ENCODE data around the gene RNF8. TPM values are rescaled to one million over a fixed set of nuclear protein-coding genes. Genes with fewer than 3 reads are reported as not detected.
A peak's percentile ranks its signal among the peaks of the same experiment; 100 is the strongest.

The RNF8 gene
- polyA plus RNA-seq, 3 donors = 4.2 to 4.9 (median 4.7) TPM

DNA sequence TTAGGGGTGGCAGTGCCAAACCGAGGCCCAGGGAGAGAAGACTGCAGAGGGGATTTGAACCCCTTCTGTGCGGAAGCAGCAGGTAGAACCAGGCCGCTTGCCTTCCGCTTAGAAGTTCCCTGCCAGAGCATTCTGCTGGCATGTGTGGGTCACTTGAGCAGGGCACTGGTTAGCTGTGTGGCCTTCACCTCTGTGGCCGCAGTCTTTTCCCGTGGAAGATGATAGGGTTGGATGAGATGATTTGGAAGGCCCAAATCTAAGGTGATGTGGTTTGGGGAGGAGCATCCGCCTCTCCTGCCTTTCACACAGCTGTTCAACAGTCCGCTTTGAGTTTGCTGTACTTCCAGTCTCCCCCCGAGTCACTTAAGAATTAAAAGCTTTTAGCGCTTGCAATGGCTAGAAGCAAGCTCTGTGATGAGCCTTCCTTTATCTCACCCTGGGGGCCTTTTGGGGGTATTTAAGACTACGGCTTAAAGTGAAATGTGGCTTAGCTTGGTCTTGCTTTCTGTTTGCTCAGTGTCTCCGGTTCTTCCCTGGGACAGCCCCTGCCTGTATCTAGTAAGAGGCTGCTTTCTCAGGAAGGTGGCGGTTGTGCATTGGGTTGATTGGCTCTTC lies 80.0 kb downstream of the RNF8 start:
- peaks cover 22% of the 10 kb centered on the region for H3K4me1 Mint-ChIP-seq
- H3K9me3 Mint-ChIP-seq = no peaks in the 10 kb centered on the region
- H3K9me3 ChIP-seq (replicated peaks in 1 of 2; ENCODE audit: control insufficient read depth in 1 of 2, insufficient read depth in 1 of 2, low read length in 2 of 2) = no peaks in the 10 kb centered on the region
- peak overlapping the region; percentile 96 for H2AFZ ChIP-seq (ENCODE audit: insufficient read depth, low read depth, low read length, poor library complexity, severe bottlenecking)
- H3K27ac ChIP-seq (ENCODE audit: low read depth in 1 of 2, low read length in 2 of 2) = peak overlapping the region; percentile 90 to 97
- WGBS (ENCODE audit: insufficient coverage) = 14% methylated on average over 8 of the region's 13 CpGs
- peaks cover 22 to 37% of the 10 kb centered on the region in 2 donors for H3K36me3 ChIP-seq (replicated peaks in 1 of 2; ENCODE audit: control insufficient read depth in 1 of 2, insufficient read depth in 2 of 2, low read length in 2 of 2)
- H3K4me2 ChIP-seq (replicated peaks; ENCODE audit: extremely low read depth, low read length, poor library complexity, severe bottlenecking) = peak overlapping the region; percentile 89
- H3K27ac Mint-ChIP-seq = peak overlapping the region; percentile 94 to 97 (median 95)
- H3K36me3 Mint-ChIP-seq = peaks cover 31 to 36% of the 10 kb centered on the region in 2 donors
- no peaks in the 10 kb centered on the region for H4K20me1 ChIP-seq (ENCODE audit: insufficient read depth, low read length)
- DNase-seq = peak; percentile 7 to 23 (median 8)
- peaks cover 24% of the 10 kb centered on the region for H3K79me2 ChIP-seq (ENCODE audit: insufficient read depth, low read length)
- H3K27me3 Mint-ChIP-seq (ENCODE audit: low read depth in 3 of 3) = peaks cover 0 to 3% (median 0%) of the 10 kb centered on the region in 3 donors
- peaks cover 14 to 18% of the 10 kb centered on the region in 2 donors for H3K4me1 ChIP-seq (ENCODE audit: control insufficient read depth in 1 of 2, insufficient read depth in 2 of 2, low read length in 2 of 2)
- TF ChIP-seq, protein P1, sequence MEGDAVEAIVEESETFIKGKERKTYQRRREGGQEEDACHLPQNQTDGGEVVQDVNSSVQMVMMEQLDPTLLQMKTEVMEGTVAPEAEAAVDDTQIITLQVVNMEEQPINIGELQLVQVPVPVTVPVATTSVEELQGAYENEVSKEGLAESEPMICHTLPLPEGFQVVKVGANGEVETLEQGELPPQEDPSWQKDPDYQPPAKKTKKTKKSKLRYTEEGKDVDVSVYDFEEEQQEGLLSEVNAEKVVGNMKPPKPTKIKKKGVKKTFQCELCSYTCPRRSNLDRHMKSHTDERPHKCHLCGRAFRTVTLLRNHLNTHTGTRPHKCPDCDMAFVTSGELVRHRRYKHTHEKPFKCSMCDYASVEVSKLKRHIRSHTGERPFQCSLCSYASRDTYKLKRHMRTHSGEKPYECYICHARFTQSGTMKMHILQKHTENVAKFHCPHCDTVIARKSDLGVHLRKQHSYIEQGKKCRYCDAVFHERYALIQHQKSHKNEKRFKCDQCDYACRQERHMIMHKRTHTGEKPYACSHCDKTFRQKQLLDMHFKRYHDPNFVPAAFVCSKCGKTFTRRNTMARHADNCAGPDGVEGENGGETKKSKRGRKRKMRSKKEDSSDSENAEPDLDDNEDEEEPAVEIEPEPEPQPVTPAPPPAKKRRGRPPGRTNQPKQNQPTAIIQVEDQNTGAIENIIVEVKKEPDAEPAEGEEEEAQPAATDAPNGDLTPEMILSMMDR (IDR thresholded peaks at IDR 0.05) = no peak
- intact Hi-C loops (cut with micrococcal nuclease) = loop anchor here in 1 of 2 donors (5.0 kb wide), 1 partner anchor 69 kb away; no protein-coding TSS in a partner anchor
- H3K9ac ChIP-seq (ENCODE audit: insufficient read depth, low read length, poor library complexity, severe bottlenecking) = peak overlapping the region; percentile 94
- peak overlapping the region; percentile 72 to 92 (median 83) for H3K4me3 ChIP-seq (replicated peaks in 1 of 3; ENCODE audit: low read depth in 2 of 3, low read length in 3 of 3)
- no peaks in the 10 kb centered on the region for H3K27me3 ChIP-seq (ENCODE audit: control insufficient read depth in 2 of 2, insufficient read depth in 2 of 2, low read length in 2 of 2)
- H3K4me3 Mint-ChIP-seq = peak overlapping the region; percentile 90 to 93

DNA sequence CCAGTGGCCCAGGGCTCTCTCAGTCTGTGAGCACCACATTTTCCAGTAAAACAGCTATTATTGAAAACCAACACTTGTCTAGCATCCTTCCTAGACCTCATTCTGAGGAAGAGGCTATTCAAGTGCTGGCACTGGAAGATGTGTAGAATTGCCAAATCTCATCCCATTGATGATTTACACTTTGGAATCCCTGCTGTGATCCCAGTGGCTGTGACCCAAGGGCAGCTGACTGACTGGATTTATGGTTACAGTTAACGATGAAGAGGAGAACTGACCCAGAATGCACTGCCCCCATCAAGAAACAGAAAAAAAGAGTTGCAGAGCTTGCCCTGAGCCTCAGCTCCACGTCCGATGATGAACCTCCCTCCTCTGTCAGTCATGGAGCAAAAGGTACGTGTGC lies 81.6 kb downstream of the RNF8 start:
- Mint-ChIP-seq H3K36me3 (peaks cover 42 to 49% of the 10 kb centered on the region in 2 donors), H3K4me3 (no peak overlapping the region), H3K27me3 (ENCODE audit: low read depth in 3 of 3) (peaks cover 0 to under 1% (median 0%) of the 10 kb centered on the region in 3 donors), H3K27ac (no peak overlapping the region), H3K9me3 (no peaks in the 10 kb centered on the region), H3K4me1 (peaks cover 22% of the 10 kb centered on the region)
- no peak overlapping the region for H3K27ac ChIP-seq (ENCODE audit: low read depth in 1 of 2, low read length in 2 of 2)
- H3K27me3 ChIP-seq (ENCODE audit: control insufficient read depth in 2 of 2, insufficient read depth in 2 of 2, low read length in 2 of 2) = no peaks in the 10 kb centered on the region
- no peak overlapping the region for H2AFZ ChIP-seq (ENCODE audit: insufficient read depth, low read depth, low read length, poor library complexity, severe bottlenecking)
- H3K9me3 ChIP-seq (replicated peaks in 1 of 2; ENCODE audit: control insufficient read depth in 1 of 2, insufficient read depth in 1 of 2, low read length in 2 of 2) = no peaks in the 10 kb centered on the region
- no peaks in the 10 kb centered on the region for H4K20me1 ChIP-seq (ENCODE audit: insufficient read depth, low read length)
- H3K9ac ChIP-seq (ENCODE audit: insufficient read depth, low read length, poor library complexity, severe bottlenecking) = no peak overlapping the region
- TF ChIP-seq, protein P1 (IDR thresholded peaks at IDR 0.05) = no peak
- H3K36me3 ChIP-seq (replicated peaks in 1 of 2; ENCODE audit: control insufficient read depth in 1 of 2, insufficient read depth in 2 of 2, low read length in 2 of 2) = peaks cover 36 to 53% of the 10 kb centered on the region in 2 donors
- no peak overlapping the region for H3K4me3 ChIP-seq (replicated peaks in 1 of 3; ENCODE audit: low read depth in 2 of 3, low read length in 3 of 3)
- DNase-seq = no peak
- peaks cover 24% of the 10 kb centered on the region for H3K79me2 ChIP-seq (ENCODE audit: insufficient read depth, low read length)
- H3K4me2 ChIP-seq (replicated peaks; ENCODE audit: extremely low read depth, low read length, poor library complexity, severe bottlenecking) = no peak overlapping the region
- 100% methylated on average over 3 of the region's 4 CpGs for WGBS (ENCODE audit: insufficient coverage)
- H3K4me1 ChIP-seq (ENCODE audit: control insufficient read depth in 1 of 2, insufficient read depth in 2 of 2, low read length in 2 of 2) = peaks cover 14 to 18% of the 10 kb centered on the region in 2 donors
- intact Hi-C loops (cut with micrococcal nuclease) = no loop called here

Measured in CD14-positive monocyte (primary cell).